ENCODE data around the gene FRMD8. TPM values are rescaled to one million over a fixed set of nuclear protein-coding genes. Genes with fewer than 3 reads are reported as not detected.
A peak's percentile ranks its signal among the peaks of the same experiment; 100 is the strongest.

The FRMD8 gene
- total RNA-seq, 3 donors from 2014 or later, result 22.9 to 57.0 (median 49.0) TPM

DNA sequence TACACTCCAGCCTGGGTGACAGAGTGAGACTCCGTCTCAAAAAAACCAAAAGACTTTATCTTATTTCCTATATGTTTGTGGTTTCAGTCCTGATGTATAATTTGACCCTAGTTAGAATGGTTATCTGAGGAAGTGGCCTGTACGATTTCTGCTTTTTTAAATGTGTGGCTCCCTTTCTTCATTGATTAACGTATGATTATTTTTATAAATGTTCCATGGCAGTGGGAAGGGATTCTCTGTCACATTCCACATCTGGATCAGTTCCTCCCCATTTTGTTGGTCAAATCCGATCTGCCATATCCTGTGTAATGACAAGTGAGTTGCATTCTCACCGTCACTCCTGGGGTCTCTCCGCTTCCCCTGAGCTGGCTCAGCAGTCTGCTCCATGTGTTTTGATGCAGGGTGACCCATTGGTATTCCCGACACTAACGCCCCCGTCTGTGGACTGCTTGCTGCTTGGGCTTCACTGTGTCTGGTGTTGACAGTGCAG, 56.5 kb downstream of the FRMD8 start:
- Histone ChIP-seq H3K4me1 (peaks cover 0 to 24% of the 10 kb centered on the region in 2 donors), H3K36me3 (no peaks in the 10 kb centered on the region), H3K4me3 (peak overlapping the region in 1 of 3 donors; percentile 27), H3K9me3 (no peaks in the 10 kb centered on the region), H3K27ac (peak overlapping the region; percentile 81 to 87), H3K27me3 (no peaks in the 10 kb centered on the region)
- intact Hi-C loops (cut with DNase I; ENCODE audit: low total_unique reads), result no loop called here
- peak in 2 of 3 donors; percentile 14 to 28 for TF ChIP-seq POLR2AphosphoS5 (IDR thresholded peaks at IDR 0.05)
- TF ChIP-seq POLR2A (IDR thresholded peaks at IDR 0.05), result no peak
- DNase-seq (ENCODE audit: low spot score in 2 of 2), result no peak

DNA sequence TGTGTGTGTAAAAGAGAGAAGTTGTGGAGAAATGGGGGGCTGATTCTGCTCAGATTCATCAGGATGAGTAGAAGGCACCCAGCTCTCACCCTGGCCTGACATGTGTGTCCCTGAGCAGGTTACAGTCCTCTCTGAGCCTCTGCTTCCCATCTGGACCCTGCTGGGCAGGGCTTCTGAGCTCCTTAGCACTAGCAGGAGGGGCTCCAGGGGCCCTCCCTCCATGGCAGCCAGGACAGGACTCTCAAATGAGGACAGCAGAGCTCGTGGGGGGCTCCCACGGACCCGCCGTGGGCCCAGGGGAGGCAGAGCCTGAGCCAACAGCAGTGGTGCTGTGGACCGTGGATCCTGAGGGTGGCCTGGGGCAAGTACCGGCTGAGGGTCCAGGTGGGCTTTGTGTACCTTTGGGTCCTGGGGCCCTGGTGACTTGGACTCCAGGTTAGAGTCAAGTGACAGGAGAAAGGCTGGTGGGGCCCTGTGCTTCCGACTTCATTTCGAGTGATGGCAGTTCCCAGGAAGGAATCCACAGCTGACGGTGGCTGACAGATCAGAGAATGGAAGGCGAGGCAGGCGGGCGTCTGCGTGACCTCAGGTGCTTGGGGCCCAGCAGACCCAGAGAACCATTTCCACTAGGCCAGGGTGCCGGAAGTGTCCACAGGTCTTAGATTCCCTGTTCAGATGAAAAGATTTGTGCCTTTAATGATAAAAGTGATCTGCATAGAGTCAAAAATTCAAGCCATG, 58.0 kb downstream of the FRMD8 start:
- peaks cover 0 to 24% of the 10 kb centered on the region in 2 donors for H3K4me1 ChIP-seq
- H3K9me3 ChIP-seq, result no peaks in the 10 kb centered on the region
- H3K27me3 ChIP-seq, result no peaks in the 10 kb centered on the region
- no peaks in the 10 kb centered on the region for H3K36me3 ChIP-seq
- intact Hi-C loops (cut with DNase I; ENCODE audit: low total_unique reads), result no loop called here
- peak overlapping the region; percentile 81 to 87 for H3K27ac ChIP-seq
- DNase-seq (ENCODE audit: low spot score in 2 of 2), result no peak
- TF ChIP-seq, protein P1, sequence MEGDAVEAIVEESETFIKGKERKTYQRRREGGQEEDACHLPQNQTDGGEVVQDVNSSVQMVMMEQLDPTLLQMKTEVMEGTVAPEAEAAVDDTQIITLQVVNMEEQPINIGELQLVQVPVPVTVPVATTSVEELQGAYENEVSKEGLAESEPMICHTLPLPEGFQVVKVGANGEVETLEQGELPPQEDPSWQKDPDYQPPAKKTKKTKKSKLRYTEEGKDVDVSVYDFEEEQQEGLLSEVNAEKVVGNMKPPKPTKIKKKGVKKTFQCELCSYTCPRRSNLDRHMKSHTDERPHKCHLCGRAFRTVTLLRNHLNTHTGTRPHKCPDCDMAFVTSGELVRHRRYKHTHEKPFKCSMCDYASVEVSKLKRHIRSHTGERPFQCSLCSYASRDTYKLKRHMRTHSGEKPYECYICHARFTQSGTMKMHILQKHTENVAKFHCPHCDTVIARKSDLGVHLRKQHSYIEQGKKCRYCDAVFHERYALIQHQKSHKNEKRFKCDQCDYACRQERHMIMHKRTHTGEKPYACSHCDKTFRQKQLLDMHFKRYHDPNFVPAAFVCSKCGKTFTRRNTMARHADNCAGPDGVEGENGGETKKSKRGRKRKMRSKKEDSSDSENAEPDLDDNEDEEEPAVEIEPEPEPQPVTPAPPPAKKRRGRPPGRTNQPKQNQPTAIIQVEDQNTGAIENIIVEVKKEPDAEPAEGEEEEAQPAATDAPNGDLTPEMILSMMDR (IDR thresholded peaks at IDR 0.05), result no peak
- TF ChIP-seq POLR2AphosphoS5 (IDR thresholded peaks at IDR 0.05), result peak in 1 of 3 donors; percentile 55
- no peak overlapping the region for H3K4me3 ChIP-seq

DNA sequence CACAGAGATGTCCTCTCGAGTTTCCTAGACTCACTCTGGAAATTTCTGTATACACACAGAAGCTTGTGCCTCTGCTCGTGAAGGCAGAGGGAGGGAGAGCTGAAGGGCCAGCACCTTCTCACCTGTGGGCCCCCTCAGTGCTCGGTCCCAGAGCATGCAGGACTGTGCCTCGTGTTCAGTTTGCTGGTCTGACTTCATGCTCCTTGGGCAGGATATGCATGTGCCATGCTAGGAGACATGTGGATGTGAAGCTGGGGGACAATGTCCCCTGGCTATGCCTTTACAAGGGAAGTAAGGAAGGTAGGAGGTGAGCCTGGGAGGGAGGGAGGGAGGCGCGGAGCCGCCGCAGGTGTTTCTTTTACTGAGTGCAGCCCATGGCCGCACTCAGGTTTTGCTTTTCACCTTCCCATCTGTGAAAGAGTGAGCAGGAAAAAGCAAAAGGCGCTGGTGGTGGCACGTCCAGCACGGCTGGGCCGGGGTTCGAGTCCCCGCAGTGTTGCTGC, 58.7 kb downstream of the FRMD8 start:
- Histone ChIP-seq H3K36me3 (no peaks in the 10 kb centered on the region), H3K27me3 (no peaks in the 10 kb centered on the region), H3K4me3 (no peak overlapping the region), H3K9me3 (no peaks in the 10 kb centered on the region), H3K27ac (peak overlapping the region; percentile 76 to 81), H3K4me1 (peaks cover 0 to 24% of the 10 kb centered on the region in 2 donors)
- no peak for DNase-seq (ENCODE audit: low spot score in 2 of 2)
- TF ChIP-seq, protein P1 (IDR thresholded peaks at IDR 0.05), result no peak
- peak in 1 of 3 donors; percentile 58 for TF ChIP-seq POLR2AphosphoS5 (IDR thresholded peaks at IDR 0.05)
- intact Hi-C loops (cut with DNase I; ENCODE audit: low total_unique reads), result no loop called here

DNA sequence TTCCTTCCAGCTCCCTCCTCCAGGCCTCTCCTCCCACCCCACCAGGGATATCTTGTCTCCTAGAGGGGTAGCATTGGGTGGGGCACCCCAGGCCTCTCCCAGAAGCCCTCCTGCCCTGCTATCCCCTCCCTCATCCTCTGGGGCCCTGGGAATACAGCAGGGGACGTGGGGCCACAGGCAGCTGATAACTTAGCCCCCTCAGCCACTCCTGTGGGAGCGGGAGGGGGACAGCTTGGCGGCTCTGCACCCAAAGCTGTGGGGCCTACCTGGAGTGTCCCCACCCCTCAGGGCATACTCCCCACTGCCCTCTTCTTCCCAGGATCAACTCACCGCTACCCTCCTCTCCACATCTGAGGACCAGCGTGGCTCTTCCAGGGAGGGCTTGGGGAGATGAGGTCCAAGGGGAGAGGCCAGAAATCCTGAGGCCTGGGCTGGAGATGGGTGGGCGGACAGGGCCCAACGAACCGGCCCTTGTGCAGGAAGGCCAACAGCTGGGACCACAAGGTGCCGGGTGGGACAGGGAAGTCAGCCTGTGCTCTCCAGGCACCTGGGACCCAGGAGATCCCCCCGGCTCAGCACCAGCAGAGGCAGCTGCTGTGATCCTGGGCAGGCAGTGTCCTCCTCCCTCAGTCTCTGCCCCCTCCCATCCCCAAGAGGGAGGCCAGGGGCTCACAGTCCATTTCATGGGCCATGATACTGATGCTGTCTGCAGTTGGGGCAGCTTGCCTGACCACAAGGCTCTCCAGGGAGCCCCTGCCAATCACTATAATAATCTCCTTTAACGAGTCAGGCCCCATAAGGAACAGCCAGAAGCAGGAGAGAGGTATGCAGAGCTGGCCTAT, 59.4 kb downstream of the FRMD8 start:
- Histone ChIP-seq H3K9me3 (no peaks in the 10 kb centered on the region), H3K27me3 (no peaks in the 10 kb centered on the region), H3K27ac (peak overlapping the region; percentile 76 to 81), H3K4me1 (peaks cover 0 to 24% of the 10 kb centered on the region in 2 donors), H3K36me3 (no peaks in the 10 kb centered on the region), H3K4me3 (no peak overlapping the region)
- no peak for TF ChIP-seq POLR2A (IDR thresholded peaks at IDR 0.05)
- peak in 2 of 3 donors; percentile 5 to 54 for TF ChIP-seq POLR2AphosphoS5 (IDR thresholded peaks at IDR 0.05)
- intact Hi-C loops (cut with DNase I; ENCODE audit: low total_unique reads), result no loop called here
- no peak for DNase-seq (ENCODE audit: low spot score in 2 of 2)

DNA sequence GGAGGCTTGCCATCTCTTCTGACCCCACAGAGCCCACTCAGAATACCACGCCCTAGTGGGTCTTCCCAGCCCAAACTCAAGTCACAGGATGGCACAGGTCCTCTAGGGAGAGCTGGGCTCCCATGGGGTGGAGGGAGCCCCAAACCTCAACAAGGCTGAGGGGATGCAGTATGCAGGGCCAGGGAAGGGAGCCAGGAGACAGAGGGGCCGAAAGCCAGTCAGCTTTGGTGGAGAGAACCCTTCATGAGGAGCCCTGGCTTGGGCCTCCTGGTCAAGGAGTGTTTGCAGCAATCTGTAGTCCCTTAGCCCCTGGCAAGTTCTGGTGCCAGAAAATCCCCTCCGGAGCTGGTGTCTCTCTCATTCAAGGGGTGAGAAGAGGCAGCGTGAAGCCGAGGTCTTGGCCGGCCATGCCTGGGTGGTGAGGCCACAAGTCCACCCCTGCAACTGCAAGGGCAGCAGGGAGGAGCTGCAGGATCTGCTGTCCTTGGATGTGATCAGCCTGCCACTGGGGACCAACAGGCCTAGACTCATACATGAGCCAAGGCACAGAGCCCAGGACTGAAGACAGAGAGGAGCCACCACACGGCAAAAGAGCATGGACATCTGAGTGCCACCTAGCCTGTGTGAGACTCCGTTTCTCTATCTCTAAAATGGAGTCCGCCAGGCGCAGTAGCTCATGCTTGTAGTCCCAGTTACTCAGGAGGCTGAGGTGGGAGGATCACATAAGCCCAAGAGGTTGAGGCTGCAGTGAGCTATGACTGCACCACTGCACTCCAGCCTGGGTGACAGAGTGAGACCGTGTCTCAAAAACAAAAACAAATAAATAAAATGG, 60.2 kb downstream of the FRMD8 start:
- TF ChIP-seq POLR2AphosphoS5 (IDR thresholded peaks at IDR 0.05) (peak in 1 of 3 donors; percentile 9), POLR2A (IDR thresholded peaks at IDR 0.05) (no peak)
- TF ChIP-seq, protein P1 (IDR thresholded peaks at IDR 0.05), result no peak
- Histone ChIP-seq H3K4me3 (no peak overlapping the region), H3K36me3 (no peaks in the 10 kb centered on the region), H3K4me1 (peaks cover 0 to 22% of the 10 kb centered on the region in 2 donors), H3K27me3 (no peaks in the 10 kb centered on the region), H3K27ac (peak overlapping the region; percentile 76 to 81), H3K9me3 (no peaks in the 10 kb centered on the region)
- intact Hi-C loops (cut with DNase I; ENCODE audit: low total_unique reads), result no loop called here
- DNase-seq (ENCODE audit: low spot score in 2 of 2), result peak in 1 of 2 donors; percentile 46
